Measurements from ENCODE around the gene TSPAN17.

Gene TSPAN17

GRCh38 chr5:176654856-176655255, 7.6 kb downstream of the TSPAN17 start:
- H3K27me3 Mint-ChIP-seq (ENCODE audit: low read depth) = no peaks in the 10 kb centered on the region
- H3K4me3 Mint-ChIP-seq = no peak overlapping the region
- peaks cover 43% of the 10 kb centered on the region for H3K4me1 Mint-ChIP-seq (ENCODE audit: low read depth)
- no peaks in the 10 kb centered on the region for H3K9me3 Mint-ChIP-seq
- H3K27ac Mint-ChIP-seq = no peak overlapping the region
- H3K36me3 Mint-ChIP-seq (ENCODE audit: low read depth) = peaks cover 21% of the 10 kb centered on the region

- peaks cover 39% of the 10 kb centered on the region for H3K4me1 Mint-ChIP-seq (ENCODE audit: low read depth)
- no peak overlapping the region for H3K27ac Mint-ChIP-seq
Measured at GRCh38 chr5:176656467-176656990, 9.2 kb downstream of the TSPAN17 start.

DNA sequence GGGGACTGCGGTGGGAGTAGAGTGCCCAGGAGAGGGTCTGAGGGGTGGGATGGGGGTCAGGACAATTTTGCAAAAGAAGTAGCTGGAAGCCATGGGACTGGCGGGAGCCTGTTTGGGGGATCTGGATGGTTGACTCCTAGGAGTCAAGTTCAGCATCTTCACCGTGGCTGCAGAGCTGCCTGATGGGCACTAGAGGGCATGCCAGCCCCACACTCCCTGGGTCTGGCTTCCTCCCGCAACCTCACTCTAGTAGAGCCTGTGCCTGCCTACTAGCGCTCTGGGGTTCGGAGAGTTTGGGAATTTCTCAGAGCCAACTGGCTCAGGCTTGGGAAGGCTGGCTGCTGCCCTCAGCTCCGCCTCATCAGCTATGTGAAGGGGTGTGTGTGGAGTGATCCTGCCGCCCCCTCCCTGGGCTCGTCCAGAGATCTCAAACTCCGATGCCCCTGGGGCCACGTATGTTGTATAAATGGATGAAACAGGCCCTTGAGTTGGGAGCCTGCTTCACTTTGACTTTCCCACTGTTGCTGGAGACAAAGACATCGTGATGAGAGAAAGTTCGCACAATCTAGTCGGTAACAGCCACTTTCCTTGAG, 10.8 kb downstream of the TSPAN17 start:
- H3K27ac Mint-ChIP-seq = no peak overlapping the region
- H3K4me1 Mint-ChIP-seq (ENCODE audit: low read depth) = peaks cover 30% of the 10 kb centered on the region
- H3K9me3 Mint-ChIP-seq = no peaks in the 10 kb centered on the region
- peaks cover 15% of the 10 kb centered on the region for H3K36me3 Mint-ChIP-seq (ENCODE audit: low read depth)
- H3K27me3 Mint-ChIP-seq (ENCODE audit: low read depth) = no peaks in the 10 kb centered on the region
- H3K4me3 Mint-ChIP-seq = peak overlapping the region; percentile 54

More at GRCh38 chr5:176656467-176656990, 9.2 kb downstream of the TSPAN17 start:
- no peak overlapping the region for H3K4me3 Mint-ChIP-seq
- H3K9me3 Mint-ChIP-seq = no peaks in the 10 kb centered on the region
- H3K27me3 Mint-ChIP-seq (ENCODE audit: low read depth) = no peaks in the 10 kb centered on the region
- peaks cover 16% of the 10 kb centered on the region for H3K36me3 Mint-ChIP-seq (ENCODE audit: low read depth)

- Mint-ChIP-seq H3K4me1 (ENCODE audit: low read depth) (peaks cover 25% of the 10 kb centered on the region), H3K27ac (peak overlapping the region; percentile 5), H3K27me3 (ENCODE audit: low read depth) (peaks cover 2% of the 10 kb centered on the region), H3K4me3 (peak overlapping the region; percentile 54), H3K9me3 (no peaks in the 10 kb centered on the region), H3K36me3 (ENCODE audit: low read depth) (peaks cover 7% of the 10 kb centered on the region)
Measured at GRCh38 chr5:176658817-176659511, 11.7 kb downstream of the TSPAN17 start.

DNA sequence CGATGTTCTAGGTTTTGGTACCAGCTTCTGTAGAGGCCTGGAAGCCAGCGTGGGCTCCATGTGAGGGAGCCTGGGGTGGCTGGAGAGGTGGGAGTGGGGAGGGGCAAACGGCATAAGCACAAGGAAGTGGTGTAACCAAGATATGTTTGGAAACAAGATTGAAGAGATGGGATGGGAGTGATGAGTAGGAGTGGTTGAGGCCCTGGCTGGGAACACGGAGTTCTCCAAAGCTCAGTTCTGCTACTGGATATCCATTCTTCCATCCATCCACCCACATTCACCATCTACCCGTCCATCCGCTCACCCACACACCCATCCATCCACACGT, 12.2 kb downstream of the TSPAN17 start:
- Mint-ChIP-seq H3K4me1 (ENCODE audit: low read depth) (peaks cover 25% of the 10 kb centered on the region), H3K4me3 (no peak overlapping the region), H3K27ac (no peak overlapping the region), H3K36me3 (ENCODE audit: low read depth) (peaks cover 7% of the 10 kb centered on the region), H3K27me3 (ENCODE audit: low read depth) (peaks cover 7% of the 10 kb centered on the region), H3K9me3 (no peaks in the 10 kb centered on the region)

- H3K4me3 Mint-ChIP-seq = no peak overlapping the region
- H3K27ac Mint-ChIP-seq = no peak overlapping the region
- no peaks in the 10 kb centered on the region for H3K9me3 Mint-ChIP-seq
- peaks cover 7% of the 10 kb centered on the region for H3K36me3 Mint-ChIP-seq (ENCODE audit: low read depth)
- peaks cover 7% of the 10 kb centered on the region for H3K27me3 Mint-ChIP-seq (ENCODE audit: low read depth)
- peaks cover 25% of the 10 kb centered on the region for H3K4me1 Mint-ChIP-seq (ENCODE audit: low read depth)
Measured at GRCh38 chr5:176659860-176660461, 12.7 kb downstream of the TSPAN17 start.

DNA sequence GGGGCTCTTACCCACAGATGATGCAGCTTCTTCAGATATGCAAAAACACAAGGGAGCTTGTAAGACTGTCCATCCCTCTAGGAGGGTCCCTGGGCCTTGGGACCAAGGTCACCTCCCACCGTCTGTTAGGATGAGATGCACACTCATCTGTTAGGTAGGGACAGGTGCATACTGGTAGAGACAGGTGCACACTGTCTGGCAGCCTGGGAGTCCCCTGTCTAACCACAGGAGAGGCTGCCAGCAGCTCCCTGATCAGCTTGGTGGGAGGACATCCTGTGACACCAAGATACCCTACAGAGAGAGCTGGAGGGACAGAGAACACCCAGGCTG, 13.2 kb downstream of the TSPAN17 start:
- Mint-ChIP-seq H3K27me3 (ENCODE audit: low read depth) (peaks cover 9% of the 10 kb centered on the region), H3K9me3 (no peaks in the 10 kb centered on the region), H3K4me1 (ENCODE audit: low read depth) (peaks cover 25% of the 10 kb centered on the region), H3K4me3 (no peak overlapping the region), H3K36me3 (ENCODE audit: low read depth) (peaks cover 4% of the 10 kb centered on the region), H3K27ac (no peak overlapping the region)

GRCh38 chr5:176660860-176661641, 13.8 kb downstream of the TSPAN17 start:
- Mint-ChIP-seq H3K4me1 (ENCODE audit: low read depth) (peaks cover 25% of the 10 kb centered on the region), H3K27ac (no peak overlapping the region), H3K36me3 (ENCODE audit: low read depth) (peaks cover 4% of the 10 kb centered on the region), H3K9me3 (no peaks in the 10 kb centered on the region), H3K27me3 (ENCODE audit: low read depth) (peaks cover 12% of the 10 kb centered on the region), H3K4me3 (no peak overlapping the region)

- Mint-ChIP-seq H3K4me3 (no peak overlapping the region), H3K27me3 (ENCODE audit: low read depth) (peaks cover 15% of the 10 kb centered on the region), H3K36me3 (ENCODE audit: low read depth) (peaks cover 4% of the 10 kb centered on the region), H3K27ac (no peak overlapping the region), H3K9me3 (no peaks in the 10 kb centered on the region), H3K4me1 (ENCODE audit: low read depth) (peaks cover 25% of the 10 kb centered on the region)
Measured at GRCh38 chr5:176661676-176662075, 14.4 kb downstream of the TSPAN17 start.

- Mint-ChIP-seq H3K27me3 (ENCODE audit: low read depth) (peaks cover 19% of the 10 kb centered on the region), H3K27ac (no peak overlapping the region), H3K4me1 (ENCODE audit: low read depth) (peaks cover 25% of the 10 kb centered on the region), H3K4me3 (no peak overlapping the region), H3K9me3 (no peaks in the 10 kb centered on the region), H3K36me3 (ENCODE audit: low read depth) (peaks cover 4% of the 10 kb centered on the region)
Measured at GRCh38 chr5:176662371-176663333, 15.4 kb downstream of the TSPAN17 start.

DNA sequence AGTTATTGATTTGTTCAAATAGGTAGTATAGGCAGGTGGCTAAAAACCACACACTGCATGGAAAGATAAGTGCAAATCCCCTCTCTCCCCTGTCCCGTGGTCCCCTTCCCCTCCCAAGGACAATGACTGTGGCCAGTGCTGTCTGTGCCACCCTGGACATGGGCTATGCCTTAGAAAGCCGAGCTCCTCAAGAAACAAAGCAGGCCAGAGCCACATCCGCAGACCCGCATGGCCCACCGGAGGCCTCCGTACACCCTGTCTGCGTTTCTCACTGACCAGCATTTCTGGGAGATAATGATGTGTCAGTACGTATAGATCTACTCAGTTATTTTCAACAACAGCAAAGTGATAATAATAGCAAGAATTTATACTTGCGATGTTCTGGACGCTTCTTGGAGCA, 16.3 kb downstream of the TSPAN17 start:
- Mint-ChIP-seq H3K9me3 (no peaks in the 10 kb centered on the region), H3K27ac (no peak overlapping the region), H3K36me3 (ENCODE audit: low read depth) (no peaks in the 10 kb centered on the region), H3K4me1 (ENCODE audit: low read depth) (peaks cover 17% of the 10 kb centered on the region), H3K4me3 (no peak overlapping the region), H3K27me3 (ENCODE audit: low read depth) (peaks cover 19% of the 10 kb centered on the region)

DNA sequence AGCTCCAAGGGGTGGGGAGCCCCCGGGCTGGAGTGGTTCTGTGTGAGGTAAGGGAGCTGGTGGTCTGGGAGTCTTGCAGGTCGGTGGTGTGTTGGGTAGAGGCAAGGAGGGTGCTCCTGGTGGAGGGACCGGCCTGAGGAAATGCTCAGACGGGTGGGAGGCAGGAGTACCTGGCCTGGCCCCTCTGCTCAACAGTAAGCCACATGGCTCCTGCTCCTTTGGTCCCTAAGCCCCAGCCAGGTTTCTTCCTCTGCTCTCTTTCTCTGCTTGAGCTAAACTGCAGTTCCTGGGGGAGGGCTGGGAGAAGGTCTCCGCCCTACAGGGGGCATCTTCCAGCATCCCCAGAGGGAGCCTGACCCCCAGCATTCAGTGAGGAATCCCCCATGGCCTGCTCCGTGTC, 17.2 kb downstream of the TSPAN17 start:
- no peaks in the 10 kb centered on the region for H3K9me3 Mint-ChIP-seq
- H3K4me1 Mint-ChIP-seq (ENCODE audit: low read depth) = peaks cover 11% of the 10 kb centered on the region
- H3K36me3 Mint-ChIP-seq (ENCODE audit: low read depth) = no peaks in the 10 kb centered on the region
- no peak overlapping the region for H3K4me3 Mint-ChIP-seq
- no peak overlapping the region for H3K27ac Mint-ChIP-seq
- H3K27me3 Mint-ChIP-seq (ENCODE audit: low read depth) = peaks cover 24% of the 10 kb centered on the region

DNA sequence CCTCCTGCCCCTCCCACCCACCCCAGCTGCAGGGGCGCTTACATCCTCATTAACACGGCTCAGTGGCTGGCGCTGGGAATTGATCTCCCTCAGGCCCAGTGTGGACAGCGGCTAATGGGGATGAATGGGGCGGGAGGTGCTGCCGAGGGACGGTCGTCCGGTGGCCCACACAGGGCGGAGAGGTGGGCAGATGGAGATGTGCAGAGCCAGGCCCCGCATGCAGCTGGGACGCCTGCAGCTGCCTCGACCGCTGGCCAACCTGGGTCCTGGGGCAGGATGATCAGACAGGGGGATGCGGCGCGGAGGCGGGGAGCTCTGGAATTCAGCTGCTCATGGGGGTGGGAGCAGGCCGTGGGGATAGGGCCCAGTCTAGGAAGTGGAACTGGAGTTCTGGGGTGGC, 17.6 kb downstream of the TSPAN17 start:
- H3K4me1 Mint-ChIP-seq (ENCODE audit: low read depth) = peaks cover 8% of the 10 kb centered on the region
- no peaks in the 10 kb centered on the region for H3K36me3 Mint-ChIP-seq (ENCODE audit: low read depth)
- peaks cover 24% of the 10 kb centered on the region for H3K27me3 Mint-ChIP-seq (ENCODE audit: low read depth)

DNA sequence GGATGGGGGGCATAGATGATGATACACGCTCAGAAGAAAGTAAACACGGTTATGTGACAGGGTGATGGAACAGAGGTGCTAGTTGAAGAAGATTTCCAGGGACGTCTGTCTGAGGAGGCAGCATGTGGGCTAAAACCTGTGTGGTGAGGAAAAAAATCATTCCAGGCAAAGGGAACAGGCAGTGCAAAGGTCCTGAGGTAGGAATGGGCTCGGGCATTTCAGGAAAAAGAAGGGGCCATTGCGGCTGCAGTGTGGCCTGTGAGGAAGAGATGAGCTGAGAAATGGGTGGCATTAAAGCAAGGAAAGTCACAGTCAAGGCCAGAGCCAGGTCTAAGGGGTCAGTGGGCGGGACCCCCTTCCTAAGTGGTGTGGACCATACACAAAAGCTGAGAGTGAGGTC, 18.2 kb downstream of the TSPAN17 start:
- H3K4me3 Mint-ChIP-seq = no peak overlapping the region
- H3K9me3 Mint-ChIP-seq = no peaks in the 10 kb centered on the region
- peaks cover 3% of the 10 kb centered on the region for H3K4me1 Mint-ChIP-seq (ENCODE audit: low read depth)
- H3K27me3 Mint-ChIP-seq (ENCODE audit: low read depth) = peaks cover 24% of the 10 kb centered on the region
- no peak overlapping the region for H3K27ac Mint-ChIP-seq
- no peaks in the 10 kb centered on the region for H3K36me3 Mint-ChIP-seq (ENCODE audit: low read depth)

More for the DNA sequence above, 17.6 kb downstream of the TSPAN17 start:
- Mint-ChIP-seq H3K9me3 (no peaks in the 10 kb centered on the region), H3K27ac (no peak overlapping the region), H3K4me3 (no peak overlapping the region)

Measured in T-helper 1 cell treated with Interleukin-12 subunit alpha and Interleukin-12 subunit beta and Interleukin-4 antibody, amounts not matched to agents 30 μg/mL and 1 μg/mL, for 36 hours (primary cell).